Prostate gland (tissue), 2 donors: ENCODE data around the gene CD151. TPM values are rescaled to one million over a fixed set of nuclear protein-coding genes. Genes with fewer than 3 reads are reported as not detected.

ENCODE experiments used
- DNase-seq: peaks from one replicate; pipeline ENCODE4 v3.0.0-alpha.2; 2019; ENCODE audit warnings: low spot score
- H3K27ac ChIP-seq, 2 donors: fragments of 200-600 bp; sonication (generic); 2 replicates each; pipeline ENCODE4 v1.5.1; 2017 to 2019
- H3K27me3 ChIP-seq: fragments of 200-600 bp; sonication (generic); replicated peaks from 2 replicates; pipeline ENCODE4 v1.5.1; 2019; ENCODE audit not compliant: insufficient read depth
- H3K36me3 ChIP-seq, 2 donors: fragments of 200-600 bp; sonication (generic); 1 replicate in 1 of 2; 2 replicates in 1 of 2; pipeline versions ENCODE4 v1.5.1 to v1.8.1; 2017 to 2019
- H3K4me1 ChIP-seq: fragments of 200-600 bp; sonication (generic); replicated peaks from 2 replicates; pipeline ENCODE4 v1.5.1; 2019
- H3K4me3 ChIP-seq, 2 donors: fragments of 200-600 bp; sonication (generic); 2 replicates each; pipeline ENCODE4 v1.5.1; 2017 to 2019
- H3K9me3 ChIP-seq: fragments of 200-600 bp; sonication (generic); 2 replicates; pipeline ENCODE4 v1.5.1; 2017
- CTCF ChIP-seq, 4 experiments: fragments of 200-600 bp in 2 of 4; fragments of 450-650 bp in 2 of 4; sonication (generic) in 2 of 4; IDR thresholded peaks; 1 replicate in 3 of 4; 2 replicates in 1 of 4; pipeline ENCODE4 v1.5.1; 2016 to 2019; ENCODE audit warnings: antibody characterized with exemption in 4 of 4, mild to moderate bottlenecking in 2 of 4, moderate library complexity in 2 of 4
- POLR2A ChIP-seq: fragments of 450-650 bp; IDR thresholded peaks from one replicate; pipeline ENCODE4 v1.6.1; 2016; ENCODE audit warnings: antibody characterized with exemption, mild to moderate bottlenecking
- POLR2AphosphoS5 ChIP-seq: sonication (generic); formaldehyde crosslinking; IDR thresholded peaks from one replicate; pipeline ENCODE4 v1.6.1; 2017; ENCODE audit warnings: antibody characterized with exemption
- WGBS: methylation state at CpG from one replicate; pipeline ENCODE4 v1.1.5; 2018; 5-methylcytosine and 5-hydroxymethylcytosine counted together
- intact Hi-C: fragments of 100-400 bp; cut with DNase I; formaldehyde crosslinking; loops from one replicate; pipeline ENCODE4 v1.14.2; 2022
- total RNA-seq, 2 donors: library from RNA; depleted of rRNA; stranded (reverse); fragments of >200 nt; gene quantifications; one replicate each; pipeline ENCODE4 v1.1.0, GENCODE V29; 2016

CD151 gene
- total RNA-seq, 2 donors from 2014 or later, result 313 to 362 TPM

DNA sequence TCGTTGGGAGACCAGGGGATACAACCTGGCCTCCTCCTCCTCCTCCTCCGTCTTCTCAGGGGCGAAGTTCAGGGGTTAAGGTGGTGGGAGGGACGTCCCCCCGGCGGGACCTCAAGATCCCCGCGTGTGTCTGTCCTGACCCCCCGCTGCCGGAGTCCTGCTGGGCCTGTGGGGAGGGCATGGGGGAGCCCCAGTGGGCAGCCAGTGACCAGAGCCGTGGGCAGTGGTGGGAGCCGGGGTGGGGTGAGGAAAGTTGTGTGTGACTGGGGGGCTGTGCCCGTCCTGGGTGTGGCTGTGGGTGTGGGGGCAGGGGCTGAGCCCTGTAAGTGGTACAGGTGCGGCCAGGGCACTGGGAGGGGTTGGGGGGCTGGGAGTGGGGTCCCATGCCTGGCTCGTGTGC lies 20.0 kb downstream of the CD151 start:
- WGBS, result 84% methylated on average over 15 of the region's 15 CpGs

GRCh38 chr11:853682-854448 lies 21.1 kb downstream of the CD151 start:
- no peaks in the 10 kb centered on the region for H3K9me3 ChIP-seq
- intact Hi-C loops, result no loop called here
- WGBS, result 90% methylated on average over 27 of the region's 27 CpGs
- H3K27ac ChIP-seq, result no peak overlapping the region
- no peaks in the 10 kb centered on the region for H3K36me3 ChIP-seq
- no peak overlapping the region for H3K4me3 ChIP-seq
- peaks cover 11% of the 10 kb centered on the region for H3K4me1 ChIP-seq
- DNase-seq, result no peak
- H3K27me3 ChIP-seq, result no peaks in the 10 kb centered on the region
- no peak for TF ChIP-seq POLR2AphosphoS5
- no peak for TF ChIP-seq CTCF (IDR thresholded peaks at IDR 0.05)
- no peak for TF ChIP-seq POLR2A

More for the DNA sequence above, 20.0 kb downstream of the CD151 start:
- Histone ChIP-seq H3K4me3 (no peak overlapping the region), H3K9me3 (no peaks in the 10 kb centered on the region), H3K27ac (no peak overlapping the region), H3K4me1 (peaks cover 15% of the 10 kb centered on the region), H3K27me3 (no peaks in the 10 kb centered on the region), H3K36me3 (no peaks in the 10 kb centered on the region)
- intact Hi-C loops, result no loop called here
- TF ChIP-seq POLR2AphosphoS5 (no peak), CTCF (IDR thresholded peaks at IDR 0.05) (no peak)
- DNase-seq, result no peak

DNA sequence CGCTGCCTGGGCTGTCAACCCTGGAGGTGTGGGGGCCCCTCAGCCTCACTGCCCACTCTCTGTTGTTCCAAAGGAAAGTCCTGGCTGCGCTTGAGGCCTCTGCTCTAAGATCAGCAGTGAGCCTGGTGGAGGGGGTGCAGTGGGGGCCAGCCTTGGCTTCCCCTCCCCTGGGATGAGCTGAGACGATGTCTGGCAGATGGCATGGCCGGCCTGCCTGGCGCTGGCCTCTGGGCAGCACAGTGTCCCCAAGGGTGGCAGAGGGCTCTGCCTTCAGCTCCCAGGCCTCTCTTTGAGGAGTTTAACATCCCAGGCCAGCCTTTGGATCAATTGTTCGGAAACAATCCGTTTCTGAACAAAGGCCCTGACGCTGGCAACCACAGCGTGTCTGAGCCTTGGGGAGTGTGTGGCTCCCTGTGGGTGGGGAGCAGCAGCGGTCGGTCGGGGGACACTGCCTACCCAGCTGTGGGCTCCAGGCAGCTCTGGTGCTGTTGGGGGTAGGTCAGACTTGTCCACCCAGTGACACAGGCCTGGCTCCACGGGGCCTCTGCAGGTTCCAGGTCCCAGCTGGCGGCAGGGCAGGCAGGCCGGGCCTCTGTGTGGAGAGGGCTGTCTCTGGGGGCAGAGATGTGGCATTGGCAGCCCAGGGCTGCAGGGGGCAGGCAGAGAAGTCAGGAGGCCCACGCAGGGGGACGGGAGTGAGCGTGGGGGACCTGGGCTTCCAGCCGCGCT lies 22.0 kb downstream of the CD151 start:
- no peak for DNase-seq
- no peak overlapping the region for H3K27ac ChIP-seq
- H3K9me3 ChIP-seq, result no peaks in the 10 kb centered on the region
- intact Hi-C loops, result no loop called here
- H3K27me3 ChIP-seq, result no peaks in the 10 kb centered on the region
- H3K36me3 ChIP-seq, result no peaks in the 10 kb centered on the region
- 82% methylated on average over 20 of the region's 20 CpGs for WGBS
- no peak for TF ChIP-seq POLR2A
- no peak for TF ChIP-seq POLR2AphosphoS5
- no peak for TF ChIP-seq CTCF (IDR thresholded peaks at IDR 0.05)
- H3K4me3 ChIP-seq, result no peak overlapping the region
- H3K4me1 ChIP-seq, result peaks cover 7% of the 10 kb centered on the region

DNA sequence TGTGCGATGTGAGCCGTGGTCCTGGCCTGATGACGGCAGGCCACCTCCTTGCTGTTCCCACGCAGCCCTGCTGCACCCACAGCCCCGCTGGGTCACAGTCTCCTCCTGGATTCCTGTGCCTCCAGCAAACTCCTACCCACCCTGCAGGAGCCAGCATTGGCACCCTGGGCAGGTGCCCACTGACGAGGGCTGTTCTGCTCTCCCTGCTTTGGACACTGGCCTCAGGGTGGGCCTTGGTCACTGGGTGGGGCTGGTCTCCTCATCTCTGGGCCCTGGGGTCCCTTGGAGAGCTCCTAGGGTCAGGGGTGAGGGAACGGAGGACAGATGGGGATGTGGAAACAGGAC lies 22.6 kb downstream of the CD151 start:
- 80% methylated on average over 7 of the region's 7 CpGs for WGBS
- Histone ChIP-seq H3K4me3 (no peak overlapping the region), H3K9me3 (no peaks in the 10 kb centered on the region), H3K27me3 (no peaks in the 10 kb centered on the region), H3K36me3 (no peaks in the 10 kb centered on the region), H3K4me1 (peaks cover 4% of the 10 kb centered on the region), H3K27ac (no peak overlapping the region)
- no peak for DNase-seq
- intact Hi-C loops, result no loop called here
- TF ChIP-seq CTCF (IDR thresholded peaks at IDR 0.05), result no peak
- no peak for TF ChIP-seq POLR2A
- TF ChIP-seq POLR2AphosphoS5, result no peak

DNA sequence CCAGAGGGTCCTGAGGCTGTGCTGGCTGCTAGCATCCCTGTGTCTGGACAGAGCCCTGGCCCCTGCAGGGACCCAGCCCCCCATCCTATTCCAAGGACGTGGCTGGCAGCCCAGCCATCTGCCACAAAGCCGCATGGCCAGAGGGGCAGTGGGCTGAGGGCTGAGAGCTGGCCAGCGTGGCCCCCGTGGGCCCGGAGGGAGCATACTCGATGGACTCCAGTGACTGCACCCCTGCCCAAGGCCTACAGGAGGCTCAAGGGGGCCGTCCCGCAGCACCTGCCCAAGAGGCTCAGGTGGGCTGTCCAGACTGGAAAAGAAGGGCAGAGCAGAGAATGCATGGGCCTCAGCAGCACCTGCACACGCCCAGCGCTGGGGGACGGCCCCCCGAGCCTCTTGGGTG lies 23.0 kb downstream of the CD151 start:
- intact Hi-C loops, result no loop called here
- Histone ChIP-seq H3K4me3 (no peak overlapping the region), H3K27me3 (no peaks in the 10 kb centered on the region), H3K27ac (no peak overlapping the region), H3K9me3 (no peaks in the 10 kb centered on the region), H3K36me3 (no peaks in the 10 kb centered on the region), H3K4me1 (no peaks in the 10 kb centered on the region)
- 89% methylated on average over 12 of the region's 12 CpGs for WGBS
- no peak for TF ChIP-seq CTCF (IDR thresholded peaks at IDR 0.05)
- no peak for TF ChIP-seq POLR2A
- TF ChIP-seq POLR2AphosphoS5, result no peak
- no peak for DNase-seq
